ENCODE data around the gene HSPA1A.
"Not testable (repeated sequence)": the region's sequence is repeated elsewhere in the genome, so short reads cannot be mapped to it uniquely, and the experiment has no call there.

DNA sequence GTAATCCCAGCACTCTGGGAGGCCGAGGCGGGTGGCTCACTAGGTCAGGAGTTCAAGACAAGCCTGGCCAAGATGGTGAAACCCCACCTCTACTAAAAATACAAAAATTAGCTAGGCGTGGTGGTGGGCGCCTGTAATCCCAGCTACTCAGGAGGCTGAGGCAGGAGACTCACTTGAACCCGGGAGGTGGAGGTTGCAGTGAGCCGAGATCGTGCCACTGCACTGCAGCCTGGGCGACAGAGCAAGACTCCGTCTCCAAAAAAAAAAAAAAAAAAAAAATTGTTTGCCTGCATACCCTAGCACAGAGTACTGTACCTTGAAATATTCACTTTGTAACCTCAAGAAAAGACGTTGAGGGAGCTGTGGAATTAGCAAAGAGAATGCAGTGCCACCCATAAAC lies 5.1 kb downstream of the HSPA1A start:
- not testable (repeated sequence) for TF ChIP-seq CTCF (tag by site-specific recombination; IDR thresholded peaks at IDR 0.05); YY1 (tag by site-specific recombination; IDR thresholded peaks at IDR 0.05); ZNF274 (IDR thresholded peaks at IDR 0.05; ENCODE audit: low read length); ZNF274 (tag by site-specific recombination; IDR thresholded peaks at IDR 0.05; ENCODE audit: borderline replicate concordance); ZNF501 (tag by site-specific recombination; IDR thresholded peaks at IDR 0.05); TCF7L2 (IDR thresholded peaks at IDR 0.05; ENCODE audit: borderline replicate concordance, low read depth, low read length); SP2 (tag by site-specific recombination; IDR thresholded peaks at IDR 0.05); ZFP3 (tag by site-specific recombination; IDR thresholded peaks at IDR 0.05; ENCODE audit: low read depth); ZNF146 (tag by site-specific recombination; IDR thresholded peaks at IDR 0.05); ZNF175 (tag by site-specific recombination; IDR thresholded peaks at IDR 0.05); TRIM28 (IDR thresholded peaks at IDR 0.05; ENCODE audit: borderline replicate concordance, low read length); ZNF777 (tag by site-specific recombination; IDR thresholded peaks at IDR 0.05; ENCODE audit: borderline replicate concordance); ZNF560 (tag by site-specific recombination; IDR thresholded peaks at IDR 0.05; ENCODE audit: borderline replicate concordance)
- TF ChIP-seq, protein P1, sequence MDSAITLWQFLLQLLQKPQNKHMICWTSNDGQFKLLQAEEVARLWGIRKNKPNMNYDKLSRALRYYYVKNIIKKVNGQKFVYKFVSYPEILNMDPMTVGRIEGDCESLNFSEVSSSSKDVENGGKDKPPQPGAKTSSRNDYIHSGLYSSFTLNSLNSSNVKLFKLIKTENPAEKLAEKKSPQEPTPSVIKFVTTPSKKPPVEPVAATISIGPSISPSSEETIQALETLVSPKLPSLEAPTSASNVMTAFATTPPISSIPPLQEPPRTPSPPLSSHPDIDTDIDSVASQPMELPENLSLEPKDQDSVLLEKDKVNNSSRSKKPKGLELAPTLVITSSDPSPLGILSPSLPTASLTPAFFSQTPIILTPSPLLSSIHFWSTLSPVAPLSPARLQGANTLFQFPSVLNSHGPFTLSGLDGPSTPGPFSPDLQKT (IDR thresholded peaks at IDR 0.05; ENCODE audit: borderline replicate concordance, low read depth, low read length) = not testable (repeated sequence)

Measured in HEK293 (cell line).